Panc1 (cell line): ENCODE results near the gene UBC.

Source experiments
- CTCF ChIP-seq: fragments of 450-650 bp; IDR thresholded peaks from 2 replicates; pipeline ENCODE4 v1.5.1; 2017; ENCODE audit warnings: mild to moderate bottlenecking
- POLR2AphosphoS5 ChIP-seq: IDR thresholded peaks from 2 replicates; pipeline ENCODE4 v1.6.1; 2012; ENCODE audit warnings: mild to moderate bottlenecking, low read depth, low read length, moderate library complexity
- REST ChIP-seq, 2 experiments: IDR thresholded peaks; 2 replicates each; pipeline ENCODE4 v1.6.1; 2011 to 2012; ENCODE audit warnings: low read depth in 2 of 2, control low read depth in 1 of 2, low read length in 1 of 2, mild to moderate bottlenecking in 1 of 2, moderate library complexity in 1 of 2; ENCODE audit not compliant: insufficient read depth in 1 of 2
- TCF7L2 ChIP-seq: IDR thresholded peaks from 2 replicates; pipeline ENCODE4 v1.6.1; 2011; ENCODE audit warnings: mild to moderate bottlenecking, low read depth, low read length, inconsistent platforms

GRCh38 chr12:124861898-124862676 is 52.4 kb downstream of the UBC start:
- TF ChIP-seq POLR2AphosphoS5 (no peak), CTCF (no peak), TCF7L2 (no peak), REST (IDR thresholded peaks at IDR 0.05; ENCODE audit: insufficient read depth in 1 of 2, low read depth in 2 of 2, low read length in 1 of 2) (no peak)
